Cardiac muscle cell (in vitro differentiated cells and primary cell): ENCODE results near the gene SEC14L1. TPM values are rescaled to one million over a fixed set of nuclear protein-coding genes. Genes with fewer than 3 reads are reported as not detected.
A peak's percentile ranks its signal among the peaks of the same experiment; 100 is the strongest.
"Not testable (repeated sequence)": the region's sequence is repeated elsewhere in the genome, so short reads cannot be mapped to it uniquely, and the experiment has no call there.

Experiments used
- DNase-seq, 2 donors: peaks; one replicate each; pipeline versions ENCODE4 v3.0.0 to v3.0.0-alpha.2; 2010 to 2017; ENCODE audit warnings: low read depth in 1 of 2, low spot score in 1 of 2
- H3K27ac ChIP-seq: fragments of 200-600 bp; sonication (generic); 2 replicates; pipeline ENCODE4 v1.5.1; 2016
- H3K27me3 ChIP-seq: fragments of 200-600 bp; sonication (generic); 2 replicates; pipeline ENCODE4 v1.6.0; 2016; ENCODE audit warnings: control low read depth
- H3K36me3 ChIP-seq: fragments of 200-600 bp; sonication (generic); 2 replicates; pipeline ENCODE4 v1.5.1; 2016; ENCODE audit warnings: control low read depth
- H3K4me1 ChIP-seq: fragments of 200-600 bp; sonication (generic); 2 replicates; pipeline ENCODE4 v1.8.1; 2017; ENCODE audit warnings: low read depth, mild to moderate bottlenecking, mixed run types
- H3K4me3 ChIP-seq: fragments of 200-600 bp; sonication (generic); 2 replicates; pipeline ENCODE4 v1.5.1; 2016; ENCODE audit warnings: mild to moderate bottlenecking
- H3K9me3 ChIP-seq: fragments of 200-600 bp; sonication (generic); 2 replicates; pipeline ENCODE4 v1.5.1; 2017; ENCODE audit warnings: low read depth, mild to moderate bottlenecking, control low read depth
- polyA plus RNA-seq: library from polyadenylated mRNA; unstranded; fragments of >200 nt; fragmentation: Nextera tagmentation; extraction: Ambion mirVana; gene quantifications from 2 replicates; pipeline ENCODE4 v1.2.1, GENCODE V29; 2016
- total RNA-seq: library from RNA; depleted of rRNA; stranded (reverse); fragments of >200 nt; gene quantifications from 2 replicates; pipeline ENCODE4 v1.2.3, GENCODE V29; 2016
- TF ChIP-seq, protein P1 (sequence below): IDR thresholded peaks from 2 replicates; pipeline ENCODE4 v1.5.1; 2012; ENCODE audit warnings: low read depth, mild to moderate bottlenecking, low read length

SEC14L1 gene
- total and polyA plus RNA-seq, 2 experiments from 2014 or later, result 25.5 to 30.0 TPM

DNA sequence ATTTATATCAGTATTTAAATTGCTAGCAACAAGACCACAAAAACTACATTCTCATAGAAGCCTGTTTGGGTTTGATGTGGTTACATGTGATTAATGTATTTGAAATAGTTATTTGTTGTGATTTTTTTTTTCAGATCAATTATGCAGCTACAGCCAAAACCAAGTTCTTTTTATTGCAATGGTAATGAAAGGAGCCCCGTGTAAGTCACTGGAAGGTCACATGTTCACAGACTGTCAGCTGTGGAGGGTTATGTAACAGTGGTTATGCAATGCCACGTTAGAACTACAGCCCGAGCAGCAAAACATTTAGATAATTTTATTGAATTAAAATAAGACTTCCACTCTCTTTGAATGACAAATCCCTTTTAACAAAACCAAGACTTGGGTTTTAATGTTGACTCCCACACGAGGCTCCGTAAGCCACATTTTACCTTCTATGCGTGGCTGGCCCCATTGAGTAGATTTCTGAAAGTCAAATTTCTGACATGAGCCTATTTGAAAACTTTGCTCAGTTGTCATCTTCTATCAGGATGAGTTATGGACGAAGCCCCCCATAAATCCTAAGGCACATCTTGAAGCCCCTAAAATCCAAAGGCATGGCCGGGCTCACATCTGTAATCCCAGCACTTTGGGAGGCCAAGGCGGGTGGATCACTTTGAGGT, 41.8 kb upstream of the SEC14L1 start:
- Histone ChIP-seq H3K27me3 (no peaks in the 10 kb centered on the region), H3K4me3 (no peak overlapping the region), H3K27ac (no peak overlapping the region), H3K4me1 (peaks cover 14% of the 10 kb centered on the region), H3K36me3 (no peaks in the 10 kb centered on the region), H3K9me3 (no peaks in the 10 kb centered on the region)
- TF ChIP-seq, protein P1, sequence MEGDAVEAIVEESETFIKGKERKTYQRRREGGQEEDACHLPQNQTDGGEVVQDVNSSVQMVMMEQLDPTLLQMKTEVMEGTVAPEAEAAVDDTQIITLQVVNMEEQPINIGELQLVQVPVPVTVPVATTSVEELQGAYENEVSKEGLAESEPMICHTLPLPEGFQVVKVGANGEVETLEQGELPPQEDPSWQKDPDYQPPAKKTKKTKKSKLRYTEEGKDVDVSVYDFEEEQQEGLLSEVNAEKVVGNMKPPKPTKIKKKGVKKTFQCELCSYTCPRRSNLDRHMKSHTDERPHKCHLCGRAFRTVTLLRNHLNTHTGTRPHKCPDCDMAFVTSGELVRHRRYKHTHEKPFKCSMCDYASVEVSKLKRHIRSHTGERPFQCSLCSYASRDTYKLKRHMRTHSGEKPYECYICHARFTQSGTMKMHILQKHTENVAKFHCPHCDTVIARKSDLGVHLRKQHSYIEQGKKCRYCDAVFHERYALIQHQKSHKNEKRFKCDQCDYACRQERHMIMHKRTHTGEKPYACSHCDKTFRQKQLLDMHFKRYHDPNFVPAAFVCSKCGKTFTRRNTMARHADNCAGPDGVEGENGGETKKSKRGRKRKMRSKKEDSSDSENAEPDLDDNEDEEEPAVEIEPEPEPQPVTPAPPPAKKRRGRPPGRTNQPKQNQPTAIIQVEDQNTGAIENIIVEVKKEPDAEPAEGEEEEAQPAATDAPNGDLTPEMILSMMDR, result no peak
- peak in 1 of 2 donors; percentile 89 for DNase-seq

DNA sequence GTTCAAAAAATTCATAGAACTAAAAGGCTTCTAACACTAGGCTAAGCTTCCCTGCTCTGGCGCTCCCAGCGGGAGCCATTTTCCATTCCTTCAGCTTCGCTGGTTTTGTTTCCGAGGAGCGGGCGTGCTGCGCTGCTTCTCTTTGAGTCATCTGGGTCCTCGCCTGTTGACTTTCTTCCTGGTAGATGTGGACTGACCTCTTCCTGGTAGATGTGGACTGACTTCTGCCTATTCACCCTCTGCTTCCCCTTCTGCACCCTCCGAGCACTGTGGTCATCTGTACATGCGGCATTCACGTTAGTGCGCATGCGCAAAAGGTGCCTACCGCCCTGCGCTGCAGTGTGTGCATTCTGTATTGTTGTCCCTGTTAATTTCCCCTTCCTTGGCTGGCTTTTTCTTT, 40.8 kb upstream of the SEC14L1 start:
- no peak for DNase-seq
- Histone ChIP-seq H3K4me1 (peaks cover 10% of the 10 kb centered on the region), H3K27me3 (no peaks in the 10 kb centered on the region), H3K9me3 (no peaks in the 10 kb centered on the region), H3K27ac (no peak overlapping the region), H3K36me3 (no peaks in the 10 kb centered on the region), H3K4me3 (no peak overlapping the region)
- TF ChIP-seq, protein P1, result no peak

DNA sequence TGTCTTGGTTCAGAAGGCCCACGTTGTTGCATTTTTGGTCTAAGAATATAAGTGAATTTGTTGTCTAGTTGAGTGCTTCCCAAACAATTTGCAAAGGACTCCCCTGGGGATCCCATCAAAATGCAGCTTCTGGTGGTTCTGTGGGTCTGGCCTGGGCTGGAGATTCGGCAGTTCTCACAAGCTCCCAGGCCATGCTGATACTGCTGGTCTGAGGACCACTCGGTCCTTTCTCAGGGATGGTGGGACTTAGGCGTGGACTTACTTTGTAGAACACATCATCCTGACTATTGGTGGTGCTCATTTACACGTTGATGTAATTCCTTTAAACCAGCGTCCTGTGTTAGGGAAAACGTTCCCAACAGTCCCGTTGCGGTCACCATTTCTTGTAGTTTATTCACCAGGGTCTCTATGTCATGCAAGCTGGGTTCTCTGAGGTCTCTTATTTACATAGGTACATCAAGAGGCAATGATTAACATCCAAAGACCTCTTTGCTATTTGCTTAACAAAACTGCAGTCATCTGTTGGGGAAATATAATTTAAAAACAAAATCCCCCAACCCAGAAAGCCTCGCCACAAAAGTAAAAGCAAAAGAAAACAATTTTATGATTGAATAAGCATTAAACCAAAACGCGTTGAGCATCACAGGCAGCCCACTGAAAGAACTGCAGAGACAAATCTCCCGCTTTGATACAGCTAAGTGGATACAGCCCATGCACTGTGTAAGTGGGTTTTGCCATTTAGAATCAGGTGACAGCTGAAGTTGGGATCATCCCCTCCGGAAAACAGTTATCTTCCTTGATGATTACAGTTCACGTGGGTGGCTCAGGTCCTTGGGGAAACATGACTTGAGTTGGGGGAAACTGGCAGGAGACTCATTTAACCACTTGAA, 39.0 kb upstream of the SEC14L1 start:
- DNase-seq, result no peak
- TF ChIP-seq, protein P1, result no peak
- peaks cover 4% of the 10 kb centered on the region for H3K4me1 ChIP-seq
- H3K36me3 ChIP-seq, result no peaks in the 10 kb centered on the region
- H3K9me3 ChIP-seq, result no peaks in the 10 kb centered on the region
- no peak overlapping the region for H3K27ac ChIP-seq
- no peaks in the 10 kb centered on the region for H3K27me3 ChIP-seq
- no peak overlapping the region for H3K4me3 ChIP-seq

DNA sequence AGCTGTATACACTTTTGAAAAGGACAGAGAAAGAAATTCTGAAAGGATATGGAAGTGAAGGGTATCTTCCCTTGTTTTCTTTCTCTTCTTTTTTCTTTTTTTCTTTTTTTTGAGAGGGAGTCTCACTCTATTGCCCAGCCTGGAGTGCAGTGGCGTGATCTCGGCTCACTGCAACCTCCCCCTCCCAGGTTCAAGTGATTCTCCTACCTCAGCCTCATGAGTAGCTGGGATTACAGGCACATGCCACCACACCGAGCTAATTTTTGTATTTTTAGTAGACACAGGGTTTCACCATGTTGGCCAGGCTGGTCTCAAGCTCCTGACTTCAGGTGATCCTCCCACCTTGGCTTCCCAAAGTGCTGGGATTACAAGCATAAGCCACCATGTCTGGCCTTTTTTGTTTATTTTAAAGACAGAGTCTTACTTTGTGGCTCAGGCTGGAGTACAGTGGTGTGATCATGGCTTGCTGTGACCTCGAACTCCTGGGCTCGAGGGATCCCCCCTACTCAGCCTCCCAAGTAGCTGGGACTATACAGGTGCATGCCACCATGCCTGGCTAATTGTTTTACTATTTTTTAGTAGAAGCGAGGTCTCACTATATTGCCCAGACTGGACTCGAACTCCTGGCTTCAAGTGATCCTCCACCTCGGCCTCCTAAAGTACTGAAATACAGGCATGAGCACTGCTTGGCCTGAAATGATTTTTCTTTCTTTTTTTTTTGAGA, 38.2 kb upstream of the SEC14L1 start:
- not testable (repeated sequence) for H3K27me3 ChIP-seq, H3K27ac ChIP-seq, H3K4me1 ChIP-seq, H3K9me3 ChIP-seq, DNase-seq, H3K36me3 ChIP-seq, H3K4me3 ChIP-seq

DNA sequence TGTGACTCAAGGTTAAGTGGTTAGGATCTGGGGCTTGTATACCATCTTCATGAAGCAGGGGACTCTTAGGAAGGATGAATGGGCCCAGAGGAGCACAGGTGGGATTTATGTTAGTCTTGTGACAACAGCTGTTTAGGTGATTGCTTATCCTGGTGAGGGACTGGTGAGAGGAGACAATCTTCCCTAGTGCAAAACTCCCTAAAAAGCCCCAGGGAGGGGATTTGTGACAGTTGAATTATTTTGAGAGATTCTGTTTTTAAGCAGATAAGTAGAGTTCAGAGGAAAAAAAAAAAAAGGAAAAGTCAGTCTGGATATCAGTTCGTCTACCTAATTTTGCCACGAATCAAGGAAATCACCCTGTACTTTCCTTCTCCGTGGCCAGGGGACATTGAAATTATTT, 35.1 kb upstream of the SEC14L1 start:
- TF ChIP-seq, protein P1, result no peak
- no peak overlapping the region for H3K27ac ChIP-seq

More for the DNA sequence above, 35.1 kb upstream of the SEC14L1 start:
- peaks cover 7% of the 10 kb centered on the region for H3K4me1 ChIP-seq
- no peaks in the 10 kb centered on the region for H3K27me3 ChIP-seq
- no peak for DNase-seq
- no peak overlapping the region for H3K4me3 ChIP-seq
- H3K9me3 ChIP-seq, result no peaks in the 10 kb centered on the region
- no peaks in the 10 kb centered on the region for H3K36me3 ChIP-seq
